GM12865 (cell line): ENCODE measurements around the gene CREB5.
A peak's percentile ranks its signal among the peaks of the same experiment; 100 is the strongest.

Experiments
- DNase-seq: peaks from one replicate; pipeline ENCODE4 v3.0.0; 2010; ENCODE audit warnings: low read depth
- H3K4me3 ChIP-seq: 2 replicates; pipeline ENCODE4 v1.5.1; 2011; ENCODE audit warnings: mild to moderate bottlenecking, low read depth, low read length, control low read depth
- TF ChIP-seq, protein P1 (sequence below): IDR thresholded peaks from 2 replicates; pipeline ENCODE4 v1.5.1; 2011; ENCODE audit warnings: low read length, control low read depth, low read depth, inconsistent platforms; ENCODE audit not compliant: insufficient read depth; ENCODE audit errors: missing control alignments

CREB5 gene

DNA sequence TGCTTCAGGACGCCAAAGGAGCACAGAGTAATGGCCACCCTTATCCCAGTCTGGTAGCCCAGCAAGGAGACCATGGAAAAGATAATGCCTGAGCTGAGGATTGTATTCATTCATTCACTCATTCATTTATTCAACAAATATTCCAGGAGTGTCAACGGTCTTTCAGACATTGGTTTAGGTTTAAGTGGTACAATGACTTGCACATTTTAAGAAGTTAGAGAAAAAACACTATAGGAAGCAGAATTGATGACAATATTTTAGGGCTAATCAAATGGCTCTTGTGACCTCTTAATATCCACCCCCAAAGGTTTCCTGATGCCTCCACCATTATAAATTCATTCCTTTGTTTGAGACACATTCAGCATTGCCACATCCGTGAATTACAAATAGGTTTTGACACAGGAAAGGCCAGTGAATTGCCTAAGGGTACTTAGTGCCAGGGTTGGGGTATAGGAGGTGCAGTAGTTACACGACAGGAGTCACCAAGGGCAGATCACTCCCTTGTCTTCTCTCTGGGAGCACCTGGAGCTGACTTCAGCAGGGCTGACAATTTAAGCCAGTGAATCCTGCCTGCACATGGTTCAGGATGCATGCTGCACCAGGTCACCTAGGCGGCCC lies 269.5 kb downstream of the CREB5 start:
- H3K4me3 ChIP-seq, result no peak overlapping the region
- TF ChIP-seq, protein P1, sequence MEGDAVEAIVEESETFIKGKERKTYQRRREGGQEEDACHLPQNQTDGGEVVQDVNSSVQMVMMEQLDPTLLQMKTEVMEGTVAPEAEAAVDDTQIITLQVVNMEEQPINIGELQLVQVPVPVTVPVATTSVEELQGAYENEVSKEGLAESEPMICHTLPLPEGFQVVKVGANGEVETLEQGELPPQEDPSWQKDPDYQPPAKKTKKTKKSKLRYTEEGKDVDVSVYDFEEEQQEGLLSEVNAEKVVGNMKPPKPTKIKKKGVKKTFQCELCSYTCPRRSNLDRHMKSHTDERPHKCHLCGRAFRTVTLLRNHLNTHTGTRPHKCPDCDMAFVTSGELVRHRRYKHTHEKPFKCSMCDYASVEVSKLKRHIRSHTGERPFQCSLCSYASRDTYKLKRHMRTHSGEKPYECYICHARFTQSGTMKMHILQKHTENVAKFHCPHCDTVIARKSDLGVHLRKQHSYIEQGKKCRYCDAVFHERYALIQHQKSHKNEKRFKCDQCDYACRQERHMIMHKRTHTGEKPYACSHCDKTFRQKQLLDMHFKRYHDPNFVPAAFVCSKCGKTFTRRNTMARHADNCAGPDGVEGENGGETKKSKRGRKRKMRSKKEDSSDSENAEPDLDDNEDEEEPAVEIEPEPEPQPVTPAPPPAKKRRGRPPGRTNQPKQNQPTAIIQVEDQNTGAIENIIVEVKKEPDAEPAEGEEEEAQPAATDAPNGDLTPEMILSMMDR, result no peak
- DNase-seq, result no peak

GRCh38 chr7:28682801-28683200 lies 270.5 kb downstream of the CREB5 start:
- TF ChIP-seq, protein P1, result no peak
- DNase-seq, result no peak
- H3K4me3 ChIP-seq, result no peak overlapping the region

GRCh38 chr7:28684650-28685241 lies 272.4 kb downstream of the CREB5 start:
- no peak for DNase-seq
- no peak overlapping the region for H3K4me3 ChIP-seq
- TF ChIP-seq, protein P1, result no peak

GRCh38 chr7:28685242-28685643 lies 272.9 kb downstream of the CREB5 start:
- DNase-seq, result no peak
- H3K4me3 ChIP-seq, result no peak overlapping the region
- TF ChIP-seq, protein P1, result no peak

DNA sequence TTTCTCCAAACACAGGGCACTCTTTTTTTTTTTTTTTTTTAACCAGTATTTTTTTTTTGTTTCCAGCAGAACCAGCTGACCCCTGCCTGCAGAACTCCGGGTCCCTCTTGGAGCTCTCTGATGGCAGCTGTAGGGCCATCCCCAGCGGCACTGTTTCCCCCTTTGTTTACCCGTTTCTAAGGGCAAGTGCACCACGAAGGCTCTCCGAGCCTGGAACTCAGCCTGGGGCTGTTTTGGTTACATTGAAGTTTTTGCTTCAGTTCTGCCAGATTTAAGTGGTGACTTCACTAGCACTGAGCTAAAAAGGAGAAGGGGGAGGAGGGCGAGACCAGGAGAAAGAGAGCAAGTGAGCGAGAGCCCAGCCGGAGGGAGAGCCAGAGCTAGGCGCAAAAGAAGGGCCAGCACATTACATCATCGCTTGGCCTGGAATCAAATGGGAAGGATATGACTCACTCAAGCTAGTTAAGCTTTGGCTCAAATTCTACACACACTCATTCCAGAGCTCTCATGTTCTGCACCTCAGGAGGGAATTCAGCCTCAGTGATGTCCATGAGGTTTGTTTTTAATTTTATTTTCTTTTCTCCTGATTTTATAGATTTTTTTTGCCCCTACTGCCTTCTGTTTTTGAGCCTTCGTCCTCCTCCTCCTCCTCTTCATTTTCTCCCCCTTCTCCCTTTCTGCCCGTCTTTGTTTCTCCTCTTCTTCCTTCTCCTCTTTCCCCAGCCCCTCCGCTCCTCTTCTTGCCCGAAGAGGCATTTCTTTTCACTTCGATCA lies 273.5 kb downstream of the CREB5 start:
- H3K4me3 ChIP-seq, result no peak overlapping the region
- DNase-seq, result peak; percentile 9
- TF ChIP-seq, protein P1, result no peak

DNA sequence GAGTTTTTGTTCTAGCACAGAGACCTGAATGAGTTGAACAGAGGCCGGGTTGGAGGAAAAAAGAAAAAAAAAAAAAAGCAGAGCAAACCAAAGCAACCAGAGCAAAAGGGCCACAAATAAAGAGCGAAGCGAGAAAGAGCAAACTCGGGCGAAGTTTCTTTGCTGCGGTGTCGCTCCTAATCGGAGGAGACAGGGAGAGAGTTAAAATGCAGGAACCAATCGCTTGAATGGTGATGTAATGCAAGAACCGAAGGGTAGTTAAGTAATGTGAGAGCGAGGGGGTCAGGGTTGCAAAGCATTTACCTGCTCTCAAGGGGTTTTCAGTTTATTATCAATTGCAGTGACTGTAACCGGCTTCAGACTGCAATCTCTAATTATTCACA lies 274.1 kb downstream of the CREB5 start:
- TF ChIP-seq, protein P1, result no peak
- no peak overlapping the region for H3K4me3 ChIP-seq
- no peak for DNase-seq

GRCh38 chr7:28687537-28687936 lies 275.2 kb downstream of the CREB5 start:
- DNase-seq, result no peak
- TF ChIP-seq, protein P1, result no peak
- H3K4me3 ChIP-seq, result no peak overlapping the region
